Mucosa of rectum (tissue), 2 donors: ENCODE results near the gene CCDC87.
"Not testable (repeated sequence)": the region's sequence is repeated elsewhere in the genome, so short reads cannot be mapped to it uniquely, and the experiment has no call there.

Experiments
- H3K27ac ChIP-seq, 2 donors: one replicate each; pipeline ENCODE4 v1.7.0; 2013; ENCODE audit warnings: inconsistent platforms in 2 of 2, low read depth in 2 of 2, low read length in 2 of 2
- H3K27me3 ChIP-seq, 2 donors: one replicate each; pipeline ENCODE4 v1.7.0; 2013; ENCODE audit warnings: low read length in 2 of 2; ENCODE audit not compliant: control insufficient read depth in 2 of 2, insufficient read depth in 2 of 2
- H3K36me3 ChIP-seq, 2 donors: one replicate each; pipeline ENCODE4 v1.7.0; 2013; ENCODE audit warnings: low read length in 2 of 2; ENCODE audit not compliant: control insufficient read depth in 2 of 2, insufficient read depth in 2 of 2
- H3K4me1 ChIP-seq, 2 donors: one replicate each; pipeline ENCODE4 v1.7.0; 2013; ENCODE audit warnings: low read length in 2 of 2, mild to moderate bottlenecking in 1 of 2; ENCODE audit not compliant: control insufficient read depth in 2 of 2, insufficient read depth in 2 of 2
- H3K4me3 ChIP-seq, 2 donors: one replicate each; pipeline ENCODE4 v1.7.0; 2013; ENCODE audit warnings: low read length in 2 of 2
- H3K9ac ChIP-seq, 2 donors: one replicate each; pipeline ENCODE4 v1.7.0; 2013; ENCODE audit warnings: low read length in 2 of 2, low read depth in 1 of 2, mild to moderate bottlenecking in 1 of 2
- H3K9me3 ChIP-seq, 2 donors: one replicate each; pipeline ENCODE4 v1.7.0; 2013; ENCODE audit warnings: low read length in 2 of 2; ENCODE audit not compliant: control insufficient read depth in 2 of 2
- donor health status: healthy.
- donor health status: Normal muscosa, but diverticular disease.

The CCDC87 gene

GRCh38 chr11:66592457-66593302 is at the start of gene CCDC87, which contains the start of gene CCS:
Gene CCDC87 (minus strand): TSS chr11:66593063. CDS start chr11:66593015, 48 bp downstream.
Gene CCS (plus strand): TSS chr11:66593185. CDS start chr11:66593262, 77 bp downstream.
- Histone ChIP-seq H3K9me3 (no peaks in the 10 kb centered on the region), H3K4me1 (peaks cover 10 to 26% of the 10 kb centered on the region in 2 donors), H3K27ac (peak within 1 kb of the TSS; percentile 66 to 76), H3K9ac (peak within 1 kb of the TSS; percentile 92 to 96), H3K36me3 (no peaks in the 10 kb centered on the region), H3K4me3 (peak within 1 kb of the TSS; percentile 68 to 93), H3K27me3 (no peaks in the 10 kb centered on the region)

- no peak overlapping the region for H3K27ac ChIP-seq
- peaks cover 43 to 52% of the 10 kb centered on the region in 2 donors for H3K4me1 ChIP-seq
- no peak overlapping the region for H3K9ac ChIP-seq
- H3K4me3 ChIP-seq: peak overlapping the region; percentile 35 to 85
- H3K27me3 ChIP-seq: no peaks in the 10 kb centered on the region
- no peaks in the 10 kb centered on the region for H3K9me3 ChIP-seq
- H3K36me3 ChIP-seq: peaks cover 58 to 59% of the 10 kb centered on the region in 2 donors
Measured at GRCh38 chr11:66641834-66642233, 49.0 kb upstream of the CCDC87 start.

- H3K9ac ChIP-seq, H3K27me3 ChIP-seq, H3K27ac ChIP-seq, H3K9me3 ChIP-seq: not testable (repeated sequence)
- Histone ChIP-seq H3K4me1 (peaks cover 42 to 52% of the 10 kb centered on the region in 2 donors), H3K36me3 (peaks cover 38 to 40% of the 10 kb centered on the region in 2 donors), H3K4me3 (peak overlapping the region in 1 of 2 donors; percentile 85)
Measured at GRCh38 chr11:66639814-66640340, 47.0 kb upstream of the CCDC87 start.

DNA sequence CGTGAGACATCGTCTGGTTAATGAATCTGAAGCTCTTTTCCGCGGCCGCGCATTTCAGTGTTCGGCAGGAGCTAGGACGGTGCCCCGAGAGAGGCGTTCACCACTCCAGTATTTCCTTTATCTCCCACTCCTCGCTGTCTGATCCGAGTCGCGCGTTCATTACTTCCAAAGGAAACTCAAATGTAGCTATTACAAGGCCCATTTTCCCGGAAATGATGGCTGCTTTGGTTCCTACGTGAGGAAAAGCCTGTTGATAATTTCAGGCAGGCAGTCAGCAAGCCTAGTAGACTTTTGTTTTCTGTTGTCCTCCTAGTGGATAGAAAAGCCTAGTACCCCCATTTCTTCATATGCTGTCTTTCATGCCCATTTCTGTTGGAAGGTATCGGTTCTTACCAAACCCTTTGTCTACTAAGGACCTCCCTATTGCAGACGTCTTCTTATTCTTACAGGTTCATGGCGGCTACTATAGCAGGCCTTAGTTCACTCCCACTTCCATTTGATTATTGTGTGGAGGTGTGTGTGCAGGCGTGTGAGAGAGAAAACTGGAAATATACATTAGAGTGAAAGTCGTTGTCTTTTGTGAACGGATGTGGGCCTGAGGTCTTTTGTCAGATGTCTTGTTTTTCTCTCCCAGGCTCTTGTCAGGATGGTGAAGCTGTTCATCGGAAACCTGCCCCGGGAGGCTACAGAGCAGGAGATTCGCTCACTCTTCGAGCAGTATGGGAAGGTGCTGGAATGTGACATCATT is 46.4 kb upstream of the CCDC87 start:
- peaks cover 40 to 52% of the 10 kb centered on the region in 2 donors for H3K4me1 ChIP-seq
- peak overlapping the region; percentile 90 to 95 for H3K27ac ChIP-seq
- peaks cover 32 to 35% of the 10 kb centered on the region in 2 donors for H3K36me3 ChIP-seq
- no peaks in the 10 kb centered on the region for H3K27me3 ChIP-seq
- peak overlapping the region; percentile 85 to 99 for H3K4me3 ChIP-seq
- H3K9ac ChIP-seq: peak overlapping the region; percentile 94 to 95
- H3K9me3 ChIP-seq: no peaks in the 10 kb centered on the region

- no peaks in the 10 kb centered on the region for H3K9me3 ChIP-seq
- H3K9ac ChIP-seq: peak within 1 kb of the TSS; percentile 94 to 95
- H3K36me3 ChIP-seq: peaks cover 24 to 27% of the 10 kb centered on the region in 2 donors
- peak within 1 kb of the TSS; percentile 85 to 99 for H3K4me3 ChIP-seq
- H3K27ac ChIP-seq: peak within 1 kb of the TSS; percentile 90 to 95
- H3K27me3 ChIP-seq: no peaks in the 10 kb centered on the region
- peaks cover 34 to 46% of the 10 kb centered on the region in 2 donors for H3K4me1 ChIP-seq
Measured at GRCh38 chr11:66638177-66639065, 45.6 kb upstream of the CCDC87 start, which contains the start of gene RBM4. Gene RBM4 (plus strand): TSS chr11:66638703. CDS start chr11:66639712, 1,009 bp downstream.

- Histone ChIP-seq H3K9me3 (no peaks in the 10 kb centered on the region), H3K27ac (peak overlapping the region; percentile 78 to 80), H3K4me1 (peaks cover 31 to 45% of the 10 kb centered on the region in 2 donors), H3K4me3 (peak overlapping the region; percentile 82 to 85), H3K36me3 (peaks cover 16 to 20% of the 10 kb centered on the region in 2 donors), H3K27me3 (no peaks in the 10 kb centered on the region), H3K9ac (peak overlapping the region; percentile 43 to 67)
Measured at GRCh38 chr11:66637557-66638176, 44.8 kb upstream of the CCDC87 start.

- Histone ChIP-seq H3K36me3 (peaks cover 9 to 17% of the 10 kb centered on the region in 2 donors), H3K9ac (no peak overlapping the region), H3K4me1 (peaks cover 23 to 33% of the 10 kb centered on the region in 2 donors), H3K4me3 (no peak overlapping the region), H3K27me3 (no peaks in the 10 kb centered on the region), H3K9me3 (no peaks in the 10 kb centered on the region), H3K27ac (no peak overlapping the region)
Measured at GRCh38 chr11:66636411-66636810, 43.5 kb upstream of the CCDC87 start.

DNA sequence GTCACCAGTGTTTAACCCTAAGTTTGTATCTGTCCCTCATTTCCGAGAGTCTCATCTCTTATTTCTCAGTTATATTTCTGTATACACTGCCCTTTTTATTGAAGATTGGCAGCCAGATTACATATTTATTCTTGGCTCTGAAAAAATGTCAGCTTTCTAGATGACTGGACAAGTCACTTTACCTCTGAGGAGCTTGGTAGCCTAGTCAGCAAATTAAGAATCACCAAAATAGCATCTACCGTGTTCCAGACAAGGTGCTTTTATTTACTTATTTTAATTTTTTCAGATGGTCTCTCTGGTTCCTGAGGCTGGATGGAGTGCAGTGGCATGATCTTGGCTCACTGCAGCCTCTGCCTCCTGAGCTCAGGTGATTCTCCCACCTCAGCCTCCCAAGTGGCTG is 40.1 kb upstream of the CCDC87 start:
- Histone ChIP-seq H3K36me3 (peaks cover 16 to 17% of the 10 kb centered on the region in 2 donors), H3K4me1 (peaks cover 3 to 7% of the 10 kb centered on the region in 2 donors), H3K4me3 (no peak overlapping the region), H3K27ac (no peak overlapping the region), H3K9me3 (no peaks in the 10 kb centered on the region), H3K9ac (no peak overlapping the region), H3K27me3 (no peaks in the 10 kb centered on the region)

DNA sequence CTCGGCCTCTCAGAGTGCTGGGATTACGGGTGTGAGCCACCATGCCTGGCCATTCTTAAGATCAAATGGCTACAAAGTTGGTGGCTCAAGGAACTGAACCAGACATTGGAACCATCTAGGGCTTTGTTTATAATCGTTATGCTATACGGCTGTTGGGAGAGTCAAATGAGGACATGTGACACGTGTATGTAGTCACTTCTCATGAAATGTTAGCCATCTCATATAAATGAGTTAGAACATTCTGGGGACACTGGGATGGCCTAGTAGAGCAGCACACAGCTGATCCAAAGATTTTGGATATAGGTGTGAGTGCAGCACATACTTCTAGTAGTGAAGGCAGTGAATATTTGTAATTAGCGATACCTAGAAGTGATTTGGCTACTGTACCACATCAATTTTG is 39.0 kb upstream of the CCDC87 start:
- no peak overlapping the region for H3K4me3 ChIP-seq
- H3K9ac ChIP-seq: no peak overlapping the region
- H3K4me1 ChIP-seq: no peaks in the 10 kb centered on the region
- no peaks in the 10 kb centered on the region for H3K27me3 ChIP-seq
- H3K36me3 ChIP-seq: peaks cover 26 to 27% of the 10 kb centered on the region in 2 donors
- H3K27ac ChIP-seq: no peak overlapping the region
- H3K9me3 ChIP-seq: no peaks in the 10 kb centered on the region
